CD14-positive monocyte (primary cell): ENCODE measurements around the gene PIGB. TPM values are rescaled to one million over a fixed set of nuclear protein-coding genes. Genes with fewer than 3 reads are reported as not detected.

ENCODE experiments used
- DNase-seq, 3 donors: peaks; one replicate each; pipeline ENCODE4 v3.0.0-alpha.2; 2011 to 2022
- H2AFZ ChIP-seq: 2 replicates; pipeline ENCODE4 v1.6.0; 2012; ENCODE audit warnings: mild to moderate bottlenecking, low read depth, low read length, inconsistent platforms; ENCODE audit not compliant: insufficient read depth, poor library complexity, severe bottlenecking
- H3K27ac ChIP-seq, 2 donors: 1 replicate in 1 of 2; 2 replicates in 1 of 2; pipeline ENCODE4 v1.5.1; 2012 to 2013; ENCODE audit warnings: low read length in 2 of 2, control low read depth in 1 of 2, inconsistent platforms in 1 of 2, low read depth in 1 of 2, mild to moderate bottlenecking in 1 of 2
- H3K27me3 ChIP-seq, 2 donors: one replicate each; pipeline versions ENCODE4 v1.6.0 to v1.6.1; 2011 to 2013; ENCODE audit warnings: low read length in 2 of 2; ENCODE audit not compliant: control insufficient read depth in 2 of 2, insufficient read depth in 2 of 2
- H3K36me3 ChIP-seq, 2 donors: replicated peaks in 1 of 2; 1 replicate in 1 of 2; 2 replicates in 1 of 2; pipeline versions ENCODE4 v1.5.1 to v1.6.1; 2012 to 2013; ENCODE audit warnings: low read length in 2 of 2, control low read depth in 1 of 2, inconsistent platforms in 1 of 2, mild to moderate bottlenecking in 1 of 2; ENCODE audit not compliant: insufficient read depth in 2 of 2, control insufficient read depth in 1 of 2
- H3K4me1 ChIP-seq, 2 donors: 1 replicate in 1 of 2; 2 replicates in 1 of 2; pipeline versions ENCODE4 v1.5.1 to v1.6.1; 2012 to 2013; ENCODE audit warnings: low read length in 2 of 2, control low read depth in 1 of 2, inconsistent platforms in 1 of 2, mild to moderate bottlenecking in 1 of 2, moderate library complexity in 1 of 2; ENCODE audit not compliant: insufficient read depth in 2 of 2, control insufficient read depth in 1 of 2
- H3K4me2 ChIP-seq: replicated peaks from 2 replicates; pipeline ENCODE3; 2012; ENCODE audit warnings: low read length, moderate library complexity, mild to moderate bottlenecking; ENCODE audit not compliant: poor library complexity, severe bottlenecking; ENCODE audit errors: extremely low read depth
- H3K4me3 ChIP-seq, 3 experiments: fragments of 200-600 bp in 1 of 3; sonication (generic) in 1 of 3; replicated peaks in 1 of 3; 1 replicate in 2 of 3; 2 replicates in 1 of 3; pipeline ENCODE4 v1.5.1; 2011 to 2013; ENCODE audit warnings: low read length in 3 of 3, mild to moderate bottlenecking in 3 of 3, control low read depth in 2 of 3, low read depth in 2 of 3, inconsistent platforms in 1 of 3, moderate library complexity in 1 of 3
- H3K79me2 ChIP-seq: 2 replicates; pipeline ENCODE4 v1.6.0; 2012; ENCODE audit warnings: mild to moderate bottlenecking, control low read depth, inconsistent platforms, low read length, moderate library complexity; ENCODE audit not compliant: insufficient read depth
- H3K9ac ChIP-seq: 2 replicates; pipeline ENCODE4 v1.6.0; 2017; ENCODE audit warnings: low read length, mild to moderate bottlenecking; ENCODE audit not compliant: insufficient read depth, poor library complexity, severe bottlenecking
- H3K9me3 ChIP-seq, 2 donors: replicated peaks in 1 of 2; 1 replicate in 1 of 2; 2 replicates in 1 of 2; pipeline versions ENCODE4 v1.5.1 to v1.6.1; 2012 to 2013; ENCODE audit warnings: low read length in 2 of 2, control low read depth in 1 of 2; ENCODE audit not compliant: control insufficient read depth in 1 of 2, insufficient read depth in 1 of 2
- H4K20me1 ChIP-seq: 2 replicates; pipeline ENCODE4 v1.6.0; 2012; ENCODE audit warnings: mild to moderate bottlenecking, low read length, control low read depth, moderate library complexity; ENCODE audit not compliant: insufficient read depth
- H3K27ac Mint-ChIP-seq, 7 donors: one replicate each; pipeline ENCODE4 v1.8.0; 2020; ENCODE audit warnings: mild to moderate bottlenecking in 7 of 7, mixed read lengths in 7 of 7, moderate library complexity in 6 of 7, inconsistent platforms in 2 of 7
- H3K27me3 Mint-ChIP-seq, 3 donors: one replicate each; pipeline ENCODE4 v1.8.0; 2021 to 2022; ENCODE audit warnings: low read depth in 3 of 3, mild to moderate bottlenecking in 3 of 3, mixed read lengths in 3 of 3, moderate library complexity in 3 of 3, inconsistent platforms in 1 of 3
- H3K36me3 Mint-ChIP-seq, 2 donors: one replicate each; pipeline ENCODE4 v1.8.0; 2020; ENCODE audit warnings: mixed read lengths in 2 of 2, inconsistent platforms in 1 of 2, mild to moderate bottlenecking in 1 of 2
- H3K4me1 Mint-ChIP-seq: one replicate; pipeline ENCODE4 v1.8.0; 2020; ENCODE audit warnings: mild to moderate bottlenecking, mixed read lengths
- H3K4me3 Mint-ChIP-seq, 2 donors: one replicate each; pipeline ENCODE4 v1.8.0; 2020; ENCODE audit warnings: mild to moderate bottlenecking in 2 of 2, mixed read lengths in 2 of 2, moderate library complexity in 1 of 2
- H3K9me3 Mint-ChIP-seq, 7 donors: one replicate each; pipeline ENCODE4 v1.8.0; 2020 to 2022; ENCODE audit warnings: mixed read lengths in 7 of 7, mild to moderate bottlenecking in 6 of 7, moderate library complexity in 6 of 7, inconsistent platforms in 2 of 7
- CTCF ChIP-seq: fragments of 200-600 bp; IDR thresholded peaks from one replicate; pipeline ENCODE4 v1.8.0; 2022; ENCODE audit warnings: antibody characterized with exemption, mild to moderate bottlenecking
- WGBS: methylation state at CpG from one replicate; pipeline ENCODE4 v1.1.5; 2013; ENCODE audit warnings: missing lambda C conversion rate; ENCODE audit not compliant: insufficient coverage; 5-methylcytosine and 5-hydroxymethylcytosine counted together
- intact Hi-C, 2 donors: fragments of 100-400 bp; cut with micrococcal nuclease; formaldehyde crosslinking; loops; one replicate each; pipeline versions ENCODE4 v1.15.0 to v1.15.1; 2023
- polyA plus RNA-seq, 3 donors: library from polyadenylated mRNA; depleted of rRNA in 1 of 3; unstranded in 2 of 3; stranded (reverse) in 1 of 3; fragments of 300-500 nt in 2 of 3; fragments of >200 nt in 1 of 3; fragmentation: Illumina TruSeq in 2 of 3; gene quantifications; 1 replicate in 2 of 3; 2 replicates in 1 of 3; pipeline ENCODE4 v1.2.3, GENCODE V29; 2012 to 2021

Gene PIGB
- polyA plus RNA-seq, 3 donors: 15.3 to 16.8 (median 15.8) TPM

GRCh38 chr15:55319537-55320237 lies 665 bp downstream of the PIGB start:
- peak overlapping the region; percentile 91 to 98 for H3K4me3 Mint-ChIP-seq
- peaks cover 64% of the 10 kb centered on the region for H3K4me1 Mint-ChIP-seq
- peak overlapping the region; percentile 99 to 100 (median 100) for H3K27ac Mint-ChIP-seq
- no peaks in the 10 kb centered on the region for H4K20me1 ChIP-seq
- H3K27me3 Mint-ChIP-seq: no peaks in the 10 kb centered on the region
- intact Hi-C loops: loop anchor here (5.0 to 10.0 kb wide), 2 partner anchors 85 to 88 kb away; partner anchors contain the start of genes CCPG1 (in 2 of the 2) and PIERCE2 (in 2 of the 2)
- 38% methylated on average over 1 of the region's 4 CpGs for WGBS
- DNase-seq: peak in 1 of 3 donors; percentile 14
- no peaks in the 10 kb centered on the region for H3K27me3 ChIP-seq
- H3K9me3 Mint-ChIP-seq: peaks cover 0 to 1% (median 0%) of the 10 kb centered on the region in 7 donors
- H3K4me2 ChIP-seq: peak overlapping the region; percentile 78
- H3K36me3 ChIP-seq: peaks cover 0 to 9% of the 10 kb centered on the region in 2 donors
- peaks cover 44 to 75% of the 10 kb centered on the region in 2 donors for H3K4me1 ChIP-seq
- H3K4me3 ChIP-seq: peak overlapping the region; percentile 64 to 96 (median 66)
- H2AFZ ChIP-seq: peak overlapping the region; percentile 97
- peak overlapping the region; percentile 97 for H3K9ac ChIP-seq
- peaks cover 10 to 26% of the 10 kb centered on the region in 2 donors for H3K36me3 Mint-ChIP-seq
- no peak for TF ChIP-seq CTCF
- no peaks in the 10 kb centered on the region for H3K9me3 ChIP-seq
- H3K79me2 ChIP-seq: peaks cover 97% of the 10 kb centered on the region
- peak overlapping the region; percentile 89 to 100 for H3K27ac ChIP-seq

GRCh38 chr15:55320238-55320550 lies 1.2 kb downstream of the PIGB start:
- H3K9me3 Mint-ChIP-seq: peaks cover 0 to 1% (median 0%) of the 10 kb centered on the region in 7 donors

More at GRCh38 chr15:55320238-55320550, 1.2 kb downstream of the PIGB start:
- no CpG with 5 or more reads among the region's 2 CpGs for WGBS
- H3K4me1 Mint-ChIP-seq: peaks cover 59% of the 10 kb centered on the region
- H3K27me3 Mint-ChIP-seq: no peaks in the 10 kb centered on the region
- TF ChIP-seq CTCF: no peak
- Histone ChIP-seq H2AFZ (peak overlapping the region; percentile 97), H3K4me2 (peak overlapping the region; percentile 78), H3K9ac (no peak overlapping the region), H3K27ac (peak overlapping the region in 1 of 2 donors; percentile 100), H3K9me3 (no peaks in the 10 kb centered on the region), H3K4me1 (peaks cover 44 to 75% of the 10 kb centered on the region in 2 donors), H3K27me3 (no peaks in the 10 kb centered on the region), H3K36me3 (peaks cover 0 to 14% of the 10 kb centered on the region in 2 donors), H3K79me2 (peaks cover 97% of the 10 kb centered on the region), H4K20me1 (no peaks in the 10 kb centered on the region), H3K4me3 (peak overlapping the region in 1 of 3 experiments; percentile 96)
- DNase-seq: no peak
- H3K4me3 Mint-ChIP-seq: peak overlapping the region in 1 of 2 donors; percentile 57
- H3K36me3 Mint-ChIP-seq: peaks cover 10 to 25% of the 10 kb centered on the region in 2 donors
- intact Hi-C loops: loop anchor here in 1 of 2 donors (10.0 kb wide), 1 partner anchor 85 kb away; the partner anchor contains the start of genes CCPG1 and PIERCE2
- peak overlapping the region in 5 of 7 donors; percentile 41 to 100 (median 70) for H3K27ac Mint-ChIP-seq
